ENCODE results near the gene MC1R.

Gene MC1R

DNA sequence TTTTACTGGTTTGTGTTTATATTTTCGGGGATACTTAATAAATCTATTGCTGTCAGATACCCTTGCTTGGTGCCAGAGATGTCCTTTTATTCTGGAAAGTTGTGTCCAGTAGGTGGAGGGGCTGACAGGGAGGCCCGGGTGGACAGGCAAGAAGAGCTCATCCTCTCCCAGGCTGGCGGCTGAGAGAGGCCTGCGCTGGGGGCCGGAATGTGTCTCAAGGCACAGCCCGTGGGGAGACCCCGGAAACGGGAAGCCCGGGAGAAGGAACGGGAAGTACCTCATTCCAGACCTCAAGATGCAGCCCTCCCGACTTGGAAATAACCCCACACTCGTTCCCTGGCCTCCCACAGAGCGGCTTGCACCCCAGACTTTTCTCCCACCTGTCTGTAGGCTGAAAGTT, 17.4 kb downstream of the MC1R start:
- no peak for DNase-seq

DNA sequence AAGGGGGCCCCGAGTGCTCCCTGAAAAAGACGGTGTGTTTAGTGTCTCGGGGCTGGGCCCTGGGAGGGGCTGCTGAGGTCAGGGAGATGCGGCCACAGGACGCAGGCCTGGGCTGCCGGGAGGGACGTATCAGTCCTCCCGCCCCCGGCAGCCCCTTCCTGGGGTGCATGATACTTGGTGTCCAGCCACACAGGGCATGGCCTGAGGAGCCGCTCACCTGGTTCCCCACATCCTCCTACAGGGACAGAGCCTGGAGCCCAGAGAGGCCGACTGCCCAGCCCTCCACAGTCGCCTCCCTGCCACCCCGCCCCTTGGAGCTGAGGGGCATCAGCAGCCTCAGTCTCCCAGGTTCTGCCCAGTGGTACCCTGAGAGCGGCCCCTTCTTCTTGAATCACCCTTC, 17.8 kb downstream of the MC1R start:
- no peak for DNase-seq

GRCh38 chr16:89936981-89937380, 18.3 kb downstream of the MC1R start:
- DNase-seq: no peak

- no peak for DNase-seq
Observed at GRCh38 chr16:89938175-89938885, 19.7 kb downstream of the MC1R start.

GRCh38 chr16:89944773-89945172, 26.1 kb downstream of the MC1R start:
- DNase-seq: no peak

DNA sequence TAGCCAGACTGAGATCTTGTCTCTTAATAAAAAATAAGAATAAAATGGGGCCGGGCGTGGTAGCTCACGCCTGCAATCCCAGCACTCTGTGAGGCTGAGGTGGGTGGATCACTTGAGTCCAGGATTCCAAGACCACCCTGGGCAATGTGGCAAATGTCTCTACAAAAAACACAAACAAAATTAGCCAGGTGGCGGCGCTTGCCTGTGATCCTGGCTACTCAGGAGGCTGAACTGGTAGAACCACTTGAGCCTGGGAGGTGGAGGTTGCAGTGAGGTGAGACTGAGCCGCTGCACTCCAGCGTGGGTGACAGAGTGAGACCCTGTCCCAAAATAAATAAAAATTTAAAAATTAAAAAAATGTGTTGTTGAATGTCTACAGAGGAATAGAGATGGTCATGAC, 27.0 kb downstream of the MC1R start:
- DNase-seq: no peak

DNA sequence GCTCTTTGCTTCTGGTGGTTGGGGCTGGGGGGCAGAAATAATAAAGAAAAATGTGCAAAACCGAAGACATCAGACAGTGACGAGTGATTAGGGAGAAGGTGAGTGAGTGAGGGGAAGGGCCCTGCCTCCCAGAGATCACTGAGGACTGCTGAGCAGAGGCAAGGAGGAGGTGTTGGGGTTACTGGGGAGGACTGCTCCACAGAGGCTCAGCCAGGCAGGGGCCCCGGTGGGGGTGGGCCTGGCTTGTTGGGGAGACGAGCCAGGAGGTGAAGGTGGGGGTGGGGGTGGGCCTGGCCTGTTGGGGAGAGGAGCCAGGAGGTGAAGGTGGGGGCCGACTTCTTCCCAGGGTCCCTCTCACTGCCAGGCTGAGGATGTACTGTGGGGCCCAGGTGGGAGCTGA, 27.9 kb downstream of the MC1R start:
- no peak for DNase-seq

DNA sequence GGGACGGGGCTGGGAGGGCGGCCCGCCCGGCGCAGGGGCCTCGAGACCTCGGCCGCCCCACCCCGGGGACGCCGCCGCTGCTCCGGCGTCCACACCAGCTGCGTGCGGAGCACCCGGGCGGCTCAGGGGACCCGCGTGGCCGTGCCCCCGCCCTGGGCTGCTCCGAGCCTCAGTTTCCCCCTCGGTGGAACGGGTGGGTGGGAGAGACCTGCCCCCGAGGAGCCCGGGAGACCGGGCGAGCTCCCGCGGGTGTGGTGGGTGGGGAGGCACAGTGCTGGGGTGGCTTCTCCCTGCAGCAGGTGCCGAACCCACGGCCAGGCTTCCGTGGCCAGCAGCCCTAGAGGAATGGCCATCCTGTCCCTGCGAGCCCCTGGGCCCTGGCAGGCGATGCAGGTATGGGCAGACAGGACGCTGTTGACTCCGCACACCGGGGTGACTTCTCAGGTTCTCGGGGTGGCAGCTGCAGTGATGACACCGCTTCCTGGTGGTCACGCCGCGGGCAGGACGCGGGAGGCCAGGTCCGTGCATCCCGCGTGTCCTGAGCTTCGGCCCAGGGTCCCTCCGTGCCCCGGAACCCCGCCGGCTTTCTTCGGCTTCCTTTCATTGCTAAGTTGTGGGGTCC, 30.6 kb downstream of the MC1R start:
- DNase-seq: no peak

DNA sequence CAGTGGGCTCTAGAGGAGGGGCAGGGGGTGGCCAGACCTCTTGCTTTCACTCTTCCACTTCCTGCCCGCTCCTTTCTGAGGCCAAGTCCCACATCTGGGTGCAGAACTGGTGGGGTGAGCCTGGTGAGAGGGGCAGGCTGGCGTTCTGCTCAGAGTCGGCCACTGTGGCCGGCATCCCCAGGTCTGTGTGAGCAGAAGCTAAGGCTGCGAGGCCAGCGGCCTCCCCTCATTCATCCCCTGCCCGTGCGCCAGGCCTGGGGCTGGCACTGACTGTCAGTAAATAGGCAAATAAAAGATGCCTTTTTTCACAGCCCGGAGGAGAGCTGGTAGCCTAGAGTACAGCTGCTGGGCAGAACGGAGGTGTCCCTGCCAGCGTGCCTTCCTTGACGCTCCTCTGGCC, 31.1 kb downstream of the MC1R start:
- DNase-seq: no peak

- DNase-seq: no peak
Observed at GRCh38 chr16:89951509-89951908, 32.8 kb downstream of the MC1R start.

DNA sequence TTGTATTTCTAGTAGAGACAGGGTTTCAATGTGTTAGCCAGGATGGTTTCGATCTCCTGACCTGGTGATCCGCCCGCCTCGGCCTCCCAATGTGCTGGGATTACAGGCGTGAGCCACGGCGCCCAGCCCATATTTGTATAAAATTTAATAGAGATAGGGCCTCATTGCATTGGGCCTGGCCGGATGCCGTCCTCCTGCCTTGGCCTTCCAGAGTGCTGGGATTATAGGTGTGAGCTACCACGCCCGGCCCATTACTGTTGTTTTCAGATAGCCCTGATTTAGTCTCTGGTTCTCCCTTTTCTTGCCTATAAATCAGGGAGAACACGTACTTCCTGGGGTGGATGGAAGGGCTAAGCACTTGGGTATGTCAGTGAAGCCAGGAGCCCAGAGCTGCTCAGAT, 33.4 kb downstream of the MC1R start:
- no peak for DNase-seq

GRCh38 chr16:89952551-89952950, 33.9 kb downstream of the MC1R start:
- DNase-seq: no peak

DNA sequence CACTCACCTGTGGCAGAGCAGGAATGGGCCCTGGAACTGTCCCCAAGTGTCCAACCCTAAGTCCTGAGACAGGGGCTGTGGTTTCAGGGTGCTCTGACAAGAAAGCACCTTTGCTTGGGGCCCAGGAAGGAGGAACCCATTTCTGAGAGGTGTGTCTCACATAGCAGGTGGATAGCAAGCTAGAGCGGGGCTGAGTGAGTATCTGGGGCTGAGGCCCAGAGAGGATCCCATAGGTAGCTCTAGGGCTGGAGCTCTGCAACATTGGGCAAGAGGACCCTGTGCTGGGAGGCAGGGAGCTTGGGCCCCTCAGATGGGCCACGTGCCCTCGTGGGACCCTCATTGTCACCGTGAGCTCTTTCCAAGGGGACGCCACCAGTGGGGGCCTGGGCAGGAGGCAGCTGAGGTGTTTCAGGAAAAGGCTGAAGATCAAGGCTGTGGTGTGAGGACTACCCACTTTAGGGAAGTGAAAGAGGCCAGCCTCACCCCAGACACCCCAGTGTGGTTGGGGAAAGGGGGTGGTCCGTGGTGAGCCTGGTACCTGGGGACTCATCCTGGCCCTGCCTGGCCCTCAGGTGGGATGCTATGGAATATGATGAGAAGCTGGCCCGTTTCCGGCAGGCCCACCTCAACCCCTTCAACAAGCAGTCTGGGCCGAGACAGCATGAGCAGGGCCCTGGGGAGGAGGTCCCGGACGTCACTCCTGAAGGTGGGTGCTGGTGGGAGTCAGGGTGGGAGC, 35.2 kb downstream of the MC1R start:
- DNase-seq: no peak

DNA sequence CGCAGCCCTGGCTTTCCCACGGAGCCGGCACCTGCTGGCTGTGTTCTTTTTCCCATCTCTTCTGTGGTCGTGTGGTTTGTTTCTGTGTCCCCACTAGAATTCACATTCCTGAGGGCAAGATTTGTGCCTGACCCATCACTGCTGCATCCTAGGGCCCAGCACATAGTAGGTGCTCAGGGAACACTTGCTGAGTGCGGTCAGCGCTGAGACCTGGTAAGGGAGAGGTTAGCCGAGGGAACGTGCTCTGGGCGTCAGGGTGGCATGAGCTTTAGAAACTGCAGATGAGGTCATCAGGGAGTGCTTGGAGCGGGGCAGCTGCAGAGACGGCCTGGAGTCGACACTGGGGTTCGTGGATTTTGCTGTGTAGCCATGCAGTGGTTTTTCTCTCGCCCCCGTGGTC, 35.8 kb downstream of the MC1R start:
- no peak for DNase-seq

DNA sequence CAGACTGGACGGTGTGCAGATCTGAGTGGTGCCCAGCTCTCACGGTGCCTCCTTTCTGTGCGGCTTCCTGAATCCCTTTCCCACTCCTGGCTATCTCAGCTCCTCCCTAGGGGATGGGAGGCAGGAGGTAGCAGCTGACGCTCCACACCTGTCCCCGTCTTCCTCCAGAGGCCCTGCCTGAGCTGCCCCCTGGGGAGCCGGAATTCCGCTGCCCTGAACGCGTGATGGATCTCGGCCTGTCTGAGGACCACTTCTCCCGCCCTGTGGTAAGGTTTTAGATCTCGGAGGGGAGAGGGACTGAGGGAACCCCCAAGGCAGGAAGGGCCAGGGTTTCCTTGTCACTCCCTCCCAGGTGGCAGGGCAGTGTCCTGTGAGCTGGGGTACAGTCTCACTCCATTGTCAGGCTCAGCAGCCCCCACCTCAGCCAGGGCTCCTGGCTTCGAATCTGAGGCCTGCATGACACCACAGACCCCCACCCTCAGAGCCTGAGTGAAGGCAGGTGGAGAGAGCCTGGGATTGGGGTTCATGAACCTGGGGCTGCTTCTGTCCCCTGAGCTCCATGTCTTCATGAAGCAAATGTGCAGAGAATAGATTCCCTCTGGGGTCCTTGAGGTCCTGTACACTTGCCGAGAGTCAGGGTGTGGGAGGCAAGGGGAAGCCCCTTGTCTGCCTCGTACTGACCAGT, 36.5 kb downstream of the MC1R start:
- no peak for DNase-seq

DNA sequence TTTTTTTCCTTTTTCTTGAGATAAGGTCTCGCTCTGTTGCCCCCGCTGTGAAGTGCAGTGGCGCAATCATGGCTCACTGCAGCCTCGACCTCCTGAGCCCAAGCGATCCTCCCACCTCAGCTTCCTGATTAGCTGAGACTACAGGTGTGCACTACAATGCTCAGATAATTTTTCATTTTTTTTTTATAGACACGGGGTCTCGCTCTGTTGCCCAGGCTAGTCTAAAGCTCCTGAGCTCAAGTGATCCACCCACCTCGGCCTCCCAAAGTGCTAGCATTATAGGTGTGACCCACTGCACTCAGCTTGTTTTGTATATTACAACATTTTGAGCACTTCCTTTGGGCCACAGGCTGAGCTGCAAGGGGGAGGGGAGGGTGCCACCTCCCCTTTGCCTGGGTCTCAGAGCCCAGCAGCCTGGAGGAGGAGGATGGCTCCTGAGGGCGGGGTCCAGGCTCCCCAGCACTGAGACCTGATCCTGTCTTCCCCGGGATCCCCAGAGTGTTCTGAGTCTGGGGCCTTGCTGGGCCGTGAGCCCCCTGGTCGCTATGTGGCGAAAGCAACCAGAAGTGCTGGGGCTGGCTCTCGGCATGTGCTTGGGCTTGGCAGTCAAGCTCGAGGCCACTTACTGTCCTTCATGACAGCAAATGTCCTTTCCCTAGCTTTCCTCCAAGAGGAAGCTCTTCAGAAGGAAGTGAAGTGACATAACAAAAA, 38.0 kb downstream of the MC1R start:
- no peak for DNase-seq

DNA sequence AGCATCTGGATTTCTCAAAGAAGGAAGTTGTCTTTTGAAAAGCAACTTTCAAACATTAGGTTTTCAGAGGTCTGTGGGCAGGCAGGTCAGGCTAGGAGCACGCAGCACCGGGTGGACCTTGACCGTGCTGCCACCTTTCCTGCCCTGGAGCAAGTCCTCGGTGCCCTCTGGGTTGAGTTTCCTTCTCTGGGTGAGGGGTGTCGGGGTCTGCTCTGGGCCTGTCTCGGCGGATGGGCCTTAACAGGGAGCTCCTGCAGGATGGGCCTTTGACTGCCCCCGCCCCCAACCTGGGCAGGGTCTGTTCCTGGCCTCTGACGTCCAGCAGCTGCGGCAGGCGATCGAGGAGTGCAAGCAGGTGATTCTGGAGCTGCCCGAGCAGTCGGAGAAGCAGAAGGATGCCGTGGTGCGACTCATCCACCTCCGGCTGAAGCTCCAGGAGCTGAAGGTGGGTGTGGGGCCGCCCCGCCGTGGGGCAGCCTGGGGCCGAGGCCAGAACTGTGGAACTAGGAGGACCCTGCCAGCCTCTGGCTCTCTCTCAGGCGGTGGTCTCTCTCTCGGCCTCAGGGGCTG, 38.6 kb downstream of the MC1R start:
- no peak for DNase-seq

GRCh38 chr16:89958068-89958467, 39.4 kb downstream of the MC1R start:
- no peak for DNase-seq

DNA sequence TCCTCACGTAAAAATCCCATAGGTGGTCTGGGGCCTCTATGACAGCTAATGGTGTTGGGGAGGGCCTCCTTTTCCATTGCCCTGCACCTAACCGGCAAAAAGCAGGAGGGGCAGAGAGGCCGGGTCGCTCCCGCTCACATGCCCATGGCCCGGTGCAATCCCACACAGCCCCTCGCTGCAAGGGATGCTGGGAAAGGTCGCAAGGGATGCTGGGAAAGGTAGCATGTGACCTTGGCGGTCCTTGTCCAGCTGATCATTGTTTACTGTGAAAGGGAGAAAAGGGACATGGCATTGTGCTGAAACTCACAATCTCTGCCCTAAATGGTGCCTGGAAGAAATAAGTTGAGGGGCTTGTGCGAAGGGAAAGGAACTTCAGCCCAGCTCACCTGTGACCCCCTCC, 39.9 kb downstream of the MC1R start:
- DNase-seq: no peak

DNA sequence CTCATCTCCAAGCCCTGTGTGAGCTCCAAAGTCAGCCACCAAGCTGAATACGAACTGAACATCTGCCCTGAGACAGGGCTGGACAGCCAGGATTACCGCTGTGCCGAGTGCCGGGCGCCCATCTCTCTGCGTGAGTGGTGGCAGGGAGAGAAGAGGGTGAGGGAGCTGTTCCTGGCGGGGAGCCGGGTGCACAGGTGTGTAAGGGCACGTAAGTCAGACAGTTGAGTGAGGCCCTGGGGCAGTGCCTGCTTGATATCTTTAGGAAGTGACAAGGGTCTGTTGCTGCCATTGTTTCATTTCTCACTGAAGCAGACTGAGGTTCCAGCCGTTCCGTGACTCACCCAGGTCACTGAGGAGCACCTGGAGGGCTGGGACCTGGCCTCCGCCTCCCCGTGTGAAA, 42.3 kb downstream of the MC1R start:
- no peak for DNase-seq

GRCh38 chr16:89961920-89962319, 43.3 kb downstream of the MC1R start:
- no peak for DNase-seq

GRCh38 chr16:89962754-89963498, 44.3 kb downstream of the MC1R start:
- DNase-seq: no peak
